ENCODE measurements around the gene TDP1.

GRCh38 chr14:89992273-89992672, 36.5 kb downstream of the TDP1 start:
- TF ChIP-seq CTCF (IDR thresholded peaks at IDR 0.05; ENCODE audit: low read depth, low read length) (no peak), POLR2A (IDR thresholded peaks at IDR 0.05; ENCODE audit: extremely low read depth, insufficient read length) (no peak), MYC (IDR thresholded peaks at IDR 0.05; ENCODE audit: low read depth, low read length) (no peak)
- TF ChIP-seq, protein P1, sequence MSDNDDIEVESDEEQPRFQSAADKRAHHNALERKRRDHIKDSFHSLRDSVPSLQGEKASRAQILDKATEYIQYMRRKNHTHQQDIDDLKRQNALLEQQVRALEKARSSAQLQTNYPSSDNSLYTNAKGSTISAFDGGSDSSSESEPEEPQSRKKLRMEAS (IDR thresholded peaks at IDR 0.05; ENCODE audit: low read depth, low read length): no peak

Data from NB4 (cell line).